H1 (cell line): Measurements from ENCODE around the gene TDRD9. TPM values are rescaled to one million over a fixed set of nuclear protein-coding genes. Genes with fewer than 3 reads are reported as not detected.

Source experiments
- BACH1 ChIP-seq: IDR thresholded peaks from 2 replicates; pipeline ENCODE4 v1.6.1; 2012; ENCODE audit warnings: low read length, improper control_type of control experiment
- BCL11A ChIP-seq, 2 experiments: IDR thresholded peaks; one replicate each; pipeline ENCODE4 v1.6.1; 2011; ENCODE audit warnings: low read depth in 2 of 2, low read length in 2 of 2, mild to moderate bottlenecking in 2 of 2
- CHD7 ChIP-seq: fragments of 300-600 bp; sonication (generic); IDR thresholded peaks from 2 replicates; pipeline ENCODE4 v1.7.1; 2012; ENCODE audit warnings: low read length, moderate library complexity, mild to moderate bottlenecking, inconsistent platforms; ENCODE audit not compliant: insufficient replicate concordance
- MAFK ChIP-seq: IDR thresholded peaks from 2 replicates; pipeline ENCODE4 v1.6.1; 2012; ENCODE audit warnings: low read depth, mild to moderate bottlenecking, improper control_type of control experiment, low read length
- POLR2AphosphoS5 ChIP-seq: IDR thresholded peaks from 2 replicates; pipeline ENCODE4 v1.6.1; 2011; ENCODE audit warnings: low read depth, low read length
- RXRA ChIP-seq: IDR thresholded peaks from 2 replicates; pipeline ENCODE4 v1.6.1; 2011; ENCODE audit warnings: low read depth, mild to moderate bottlenecking, low read length, moderate library complexity; ENCODE audit not compliant: insufficient read depth
- TAF1 ChIP-seq: IDR thresholded peaks from 2 replicates; pipeline ENCODE4 v1.6.1; 2011; ENCODE audit warnings: mild to moderate bottlenecking, low read depth, low read length
- polyA plus RNA-seq, 7 experiments: library from polyadenylated mRNA; depleted of rRNA in 3 of 7; stranded (reverse) in 5 of 7; unstranded in 2 of 7; fragments of >200 nt in 5 of 7; fragments of 200-250 nt in 2 of 7; gene quantifications; 1 replicate in 5 of 7; 2 replicates in 1 of 7; 4 replicates in 1 of 7; pipeline versions ENCODE4 v1.2.1 to v1.2.3, GENCODE V29; 2011 to 2013; ENCODE audit warnings: missing spikeins in 2 of 7, mixed read lengths in 2 of 7
- total RNA-seq: library from RNA; stranded (reverse); fragmentation: NEBNext Ultra II Directional; extraction: Animal tissue kit (Norgen Biotek cat#: 25700); gene quantifications from 2 replicates; pipeline ENCODE4 v1.2.1, GENCODE V29; 2021

TDRD9 gene
- total and polyA plus RNA-seq, 2 of the 8 experiments (the other 6 are each of a cell fraction or from before 2014, with no cell fraction given), result not detected

- TF ChIP-seq CHD7 (no peak), TAF1 (no peak), POLR2AphosphoS5 (no peak), RXRA (no peak), MAFK (no peak), BACH1 (no peak), BCL11A (IDR thresholded peaks at IDR 0.05; ENCODE audit: low read depth in 2 of 2, low read length in 2 of 2) (no peak)
Observed at GRCh38 chr14:103904493-103905107, 23.7 kb upstream of the TDRD9 start (continued).
